ENCODE results near the gene DDX49.

DNA sequence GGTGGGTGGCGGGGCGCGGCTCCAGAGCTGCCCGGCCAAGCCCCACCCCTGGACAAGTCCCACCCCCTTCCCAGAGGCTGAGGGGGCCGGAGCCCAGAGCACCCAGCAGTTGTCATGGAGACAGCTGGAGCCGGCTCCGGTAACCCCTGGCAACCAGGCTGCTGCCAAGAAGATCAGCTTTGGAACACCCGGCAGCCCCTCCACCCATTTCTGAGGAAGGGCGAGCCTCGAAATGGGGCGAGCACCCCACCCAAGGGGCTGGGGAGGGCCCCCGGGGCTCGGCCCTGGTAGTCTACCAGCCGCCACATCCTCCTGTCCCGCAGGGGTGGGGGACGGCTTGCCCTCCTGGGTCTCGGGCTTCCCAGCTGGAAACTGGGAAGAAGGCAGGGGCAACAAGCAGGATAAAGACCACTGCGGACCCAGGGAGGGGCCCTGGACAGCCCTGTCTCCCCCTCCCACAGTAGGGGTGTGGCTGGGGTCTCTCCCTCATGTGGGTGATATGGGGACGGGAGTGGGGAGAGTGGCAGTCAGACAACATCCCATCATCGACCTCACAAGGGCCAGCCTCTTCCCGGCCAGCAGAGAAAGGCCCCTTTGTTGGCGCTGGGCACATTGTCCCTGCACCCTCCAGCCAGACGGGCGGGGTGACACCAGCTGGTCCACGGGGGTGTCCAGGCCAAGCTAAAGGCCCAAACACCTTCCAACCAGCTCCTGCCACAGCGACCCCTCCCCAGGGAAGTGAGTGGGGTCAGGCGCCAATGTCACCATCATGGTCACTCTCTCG lies 25.1 kb upstream of the DDX49 start:
- TF ChIP-seq, protein P1, sequence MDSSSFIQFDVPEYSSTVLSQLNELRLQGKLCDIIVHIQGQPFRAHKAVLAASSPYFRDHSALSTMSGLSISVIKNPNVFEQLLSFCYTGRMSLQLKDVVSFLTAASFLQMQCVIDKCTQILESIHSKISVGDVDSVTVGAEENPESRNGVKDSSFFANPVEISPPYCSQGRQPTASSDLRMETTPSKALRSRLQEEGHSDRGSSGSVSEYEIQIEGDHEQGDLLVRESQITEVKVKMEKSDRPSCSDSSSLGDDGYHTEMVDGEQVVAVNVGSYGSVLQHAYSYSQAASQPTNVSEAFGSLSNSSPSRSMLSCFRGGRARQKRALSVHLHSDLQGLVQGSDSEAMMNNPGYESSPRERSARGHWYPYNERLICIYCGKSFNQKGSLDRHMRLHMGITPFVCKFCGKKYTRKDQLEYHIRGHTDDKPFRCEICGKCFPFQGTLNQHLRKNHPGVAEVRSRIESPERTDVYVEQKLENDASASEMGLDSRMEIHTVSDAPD (CRISPR knock-in tag; IDR thresholded peaks at IDR 0.05), result no peak
- TF ChIP-seq KLF10 (CRISPR knock-in tag; IDR thresholded peaks at IDR 0.05) (no peak), EZH2 (IDR thresholded peaks at IDR 0.05; ENCODE audit: borderline replicate concordance, low read depth, low read length) (no peak), POLR2A (conservative IDR thresholded peaks at IDR 0.05) (no peak), SREBF2 (CRISPR knock-in tag; IDR thresholded peaks at IDR 0.05) (no peak), EP300 (IDR thresholded peaks at IDR 0.05; ENCODE audit: low read length) (no peak), ETV6 (IDR thresholded peaks at IDR 0.05; ENCODE audit: borderline replicate concordance in 1 of 2, low read depth in 2 of 2, low read length in 1 of 2) (no peak), ETV6 (CRISPR knock-in tag; IDR thresholded peaks at IDR 0.05; ENCODE audit: borderline replicate concordance) (no peak), CEBPG (CRISPR knock-in tag; IDR thresholded peaks at IDR 0.05) (no peak), CEBPG (tag; conservative IDR thresholded peaks at IDR 0.05 in 1 of 2, IDR thresholded peaks at IDR 0.05 in 1 of 2) (no peak), GABPA (tag; conservative IDR thresholded peaks at IDR 0.05; ENCODE audit: low read depth) (no peak)
- TF ChIP-seq, protein P2, sequence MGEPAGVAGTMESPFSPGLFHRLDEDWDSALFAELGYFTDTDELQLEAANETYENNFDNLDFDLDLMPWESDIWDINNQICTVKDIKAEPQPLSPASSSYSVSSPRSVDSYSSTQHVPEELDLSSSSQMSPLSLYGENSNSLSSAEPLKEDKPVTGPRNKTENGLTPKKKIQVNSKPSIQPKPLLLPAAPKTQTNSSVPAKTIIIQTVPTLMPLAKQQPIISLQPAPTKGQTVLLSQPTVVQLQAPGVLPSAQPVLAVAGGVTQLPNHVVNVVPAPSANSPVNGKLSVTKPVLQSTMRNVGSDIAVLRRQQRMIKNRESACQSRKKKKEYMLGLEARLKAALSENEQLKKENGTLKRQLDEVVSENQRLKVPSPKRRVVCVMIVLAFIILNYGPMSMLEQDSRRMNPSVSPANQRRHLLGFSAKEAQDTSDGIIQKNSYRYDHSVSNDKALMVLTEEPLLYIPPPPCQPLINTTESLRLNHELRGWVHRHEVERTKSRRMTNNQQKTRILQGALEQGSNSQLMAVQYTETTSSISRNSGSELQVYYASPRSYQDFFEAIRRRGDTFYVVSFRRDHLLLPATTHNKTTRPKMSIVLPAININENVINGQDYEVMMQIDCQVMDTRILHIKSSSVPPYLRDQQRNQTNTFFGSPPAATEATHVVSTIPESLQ (CRISPR knock-in tag; IDR thresholded peaks at IDR 0.05), result no peak
- TF ChIP-seq, protein P3, sequence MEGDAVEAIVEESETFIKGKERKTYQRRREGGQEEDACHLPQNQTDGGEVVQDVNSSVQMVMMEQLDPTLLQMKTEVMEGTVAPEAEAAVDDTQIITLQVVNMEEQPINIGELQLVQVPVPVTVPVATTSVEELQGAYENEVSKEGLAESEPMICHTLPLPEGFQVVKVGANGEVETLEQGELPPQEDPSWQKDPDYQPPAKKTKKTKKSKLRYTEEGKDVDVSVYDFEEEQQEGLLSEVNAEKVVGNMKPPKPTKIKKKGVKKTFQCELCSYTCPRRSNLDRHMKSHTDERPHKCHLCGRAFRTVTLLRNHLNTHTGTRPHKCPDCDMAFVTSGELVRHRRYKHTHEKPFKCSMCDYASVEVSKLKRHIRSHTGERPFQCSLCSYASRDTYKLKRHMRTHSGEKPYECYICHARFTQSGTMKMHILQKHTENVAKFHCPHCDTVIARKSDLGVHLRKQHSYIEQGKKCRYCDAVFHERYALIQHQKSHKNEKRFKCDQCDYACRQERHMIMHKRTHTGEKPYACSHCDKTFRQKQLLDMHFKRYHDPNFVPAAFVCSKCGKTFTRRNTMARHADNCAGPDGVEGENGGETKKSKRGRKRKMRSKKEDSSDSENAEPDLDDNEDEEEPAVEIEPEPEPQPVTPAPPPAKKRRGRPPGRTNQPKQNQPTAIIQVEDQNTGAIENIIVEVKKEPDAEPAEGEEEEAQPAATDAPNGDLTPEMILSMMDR (IDR thresholded peaks at IDR 0.05 in 2 of 3, conservative IDR thresholded peaks at IDR 0.05 in 1 of 3; ENCODE audit: insufficient read depth in 2 of 3, low read depth in 1 of 3, low read length in 3 of 3), result no peak
- TF ChIP-seq, protein P4, sequence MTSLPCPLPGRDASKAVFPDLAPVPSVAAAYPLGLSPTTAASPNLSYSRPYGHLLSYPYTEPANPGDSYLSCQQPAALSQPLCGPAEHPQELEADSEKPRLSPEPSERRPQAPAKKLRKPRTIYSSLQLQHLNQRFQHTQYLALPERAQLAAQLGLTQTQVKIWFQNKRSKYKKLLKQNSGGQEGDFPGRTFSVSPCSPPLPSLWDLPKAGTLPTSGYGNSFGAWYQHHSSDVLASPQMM (CRISPR knock-in tag; IDR thresholded peaks at IDR 0.05), result no peak

All from K562 (cell line).